Calu3 (cell line): ENCODE measurements around the gene EYS. TPM values are rescaled to one million over a fixed set of nuclear protein-coding genes. Genes with fewer than 3 reads are reported as not detected.

Experiments used
- BruUV-seq: library from RNA; stranded (reverse); fragments of 400-500 nt; replicated peaks from 2 replicates; lab custom pipeline; 2021; lab: Mats Ljungman, UMichigan
- CTCF ChIA-PET: fragments of 300-600 bp; sonication (Branson Sonifier 250); formaldehyde crosslinking; loops from one replicate; lab custom pipeline; 2022; ENCODE audit warnings: antibody characterized with exemption; lab: Charles Lee
- DNase-seq: peaks from one replicate; pipeline ENCODE4 v3.0.0; 2022
- H3K27ac Mint-ChIP-seq: one replicate; pipeline ENCODE4 v1.8.0; 2022; ENCODE audit warnings: mixed read lengths; ENCODE audit not compliant: unreplicated experiment
- H3K27me3 Mint-ChIP-seq: one replicate; pipeline ENCODE4 v1.8.0; 2022; ENCODE audit warnings: mixed read lengths; ENCODE audit not compliant: unreplicated experiment
- H3K36me3 Mint-ChIP-seq: one replicate; pipeline ENCODE4 v1.8.0; 2022; ENCODE audit warnings: mild to moderate bottlenecking, moderate library complexity, mixed read lengths; ENCODE audit not compliant: insufficient read depth, unreplicated experiment
- H3K4me1 Mint-ChIP-seq: one replicate; pipeline ENCODE4 v1.8.0; 2022; ENCODE audit warnings: mild to moderate bottlenecking, low read depth, mixed read lengths; ENCODE audit not compliant: unreplicated experiment
- H3K4me3 Mint-ChIP-seq: one replicate; pipeline ENCODE4 v1.8.0; 2022; ENCODE audit warnings: mild to moderate bottlenecking, low read depth, moderate library complexity, mixed read lengths; ENCODE audit not compliant: unreplicated experiment
- H3K9me3 Mint-ChIP-seq: one replicate; pipeline ENCODE4 v1.8.0; 2022; ENCODE audit warnings: low read depth, mixed read lengths; ENCODE audit not compliant: unreplicated experiment
- CTCF ChIP-seq: fragments of 200-600 bp; IDR thresholded peaks from one replicate; pipeline ENCODE4 v1.8.0; 2022; ENCODE audit warnings: antibody characterized with exemption; ENCODE audit not compliant: unreplicated experiment
- intact Hi-C: fragments of 100-400 bp; cut with micrococcal nuclease; formaldehyde crosslinking; loops from one replicate; pipeline ENCODE4 v1.10.0; 2022; ENCODE audit not compliant: unreplicated experiment
- total RNA-seq: library from RNA; stranded (reverse); gene quantifications from 2 replicates; pipeline ENCODE4 v1.2.3, GENCODE V29; 2022

The EYS gene
- total RNA-seq, 1 experiment from 2014 or later = not detected

GRCh38 chr6:63795006-63795405 lies 1912.0 kb downstream of the EYS start:
- intact Hi-C loops = no loop called here

GRCh38 chr6:63793465-63794137 lies 1913.4 kb downstream of the EYS start:
- CTCF ChIA-PET = interaction anchor here (0.6 kb wide), 1 partner anchor 16 kb away, joined by 4 read pairs; no protein-coding TSS in a partner anchor
- Mint-ChIP-seq H3K4me3 (no peak overlapping the region), H3K36me3 (no peaks in the 10 kb centered on the region), H3K27ac (no peak overlapping the region), H3K4me1 (no peaks in the 10 kb centered on the region), H3K9me3 (no peaks in the 10 kb centered on the region), H3K27me3 (no peaks in the 10 kb centered on the region)
- intact Hi-C loops = no loop called here
- TF ChIP-seq CTCF = no peak
- no peak for DNase-seq
- no TSS peak for BruUV-seq

More at GRCh38 chr6:63795006-63795405, 1912.0 kb downstream of the EYS start:
- TF ChIP-seq CTCF = no peak
- no peaks in the 10 kb centered on the region for H3K27me3 Mint-ChIP-seq
- DNase-seq = no peak
- H3K4me1 Mint-ChIP-seq = peaks cover 8% of the 10 kb centered on the region
- H3K36me3 Mint-ChIP-seq = no peaks in the 10 kb centered on the region
- no peak overlapping the region for H3K4me3 Mint-ChIP-seq
- no peak overlapping the region for H3K27ac Mint-ChIP-seq
- CTCF ChIA-PET = no interaction called here
- H3K9me3 Mint-ChIP-seq = no peaks in the 10 kb centered on the region
- no TSS peak for BruUV-seq

- H3K27me3 Mint-ChIP-seq = no peaks in the 10 kb centered on the region
- H3K36me3 Mint-ChIP-seq = no peaks in the 10 kb centered on the region
- no peak for TF ChIP-seq CTCF
- H3K27ac Mint-ChIP-seq = no peak overlapping the region
- H3K4me1 Mint-ChIP-seq = no peaks in the 10 kb centered on the region
- CTCF ChIA-PET = interaction anchor here (0.6 kb wide), 1 partner anchor 17 kb away, joined by 4 read pairs; no protein-coding TSS in a partner anchor
- intact Hi-C loops = no loop called here
- DNase-seq = no peak
- H3K9me3 Mint-ChIP-seq = no peaks in the 10 kb centered on the region
- BruUV-seq = no TSS peak
- no peak overlapping the region for H3K4me3 Mint-ChIP-seq
These were observed 1914.1 kb downstream of the EYS start for GRCh38 chr6:63792736-63793464.

GRCh38 chr6:63790334-63790733 lies 1916.7 kb downstream of the EYS start:
- H3K27ac Mint-ChIP-seq = no peak overlapping the region
- H3K9me3 Mint-ChIP-seq = no peaks in the 10 kb centered on the region
- no peak for TF ChIP-seq CTCF
- CTCF ChIA-PET = no interaction called here
- no peaks in the 10 kb centered on the region for H3K36me3 Mint-ChIP-seq
- no TSS peak for BruUV-seq
- H3K4me3 Mint-ChIP-seq = no peak overlapping the region
- no peaks in the 10 kb centered on the region for H3K27me3 Mint-ChIP-seq
- intact Hi-C loops = no loop called here
- H3K4me1 Mint-ChIP-seq = peaks cover 3% of the 10 kb centered on the region
- DNase-seq = no peak
